ENCODE results near the gene SH3BP4. TPM values are rescaled to one million over a fixed set of nuclear protein-coding genes. Genes with fewer than 3 reads are reported as not detected.

The SH3BP4 gene
- total RNA-seq, 1 experiment from 2014 or later = 19.9 TPM

- H3K27me3 ChIP-seq (replicated peaks; ENCODE audit: insufficient read depth, low read depth, low read length, poor library complexity) = no peaks in the 10 kb centered on the region
- no TSS peak for BruUV-seq (replicated peaks)
- TF ChIP-seq EZH2 (IDR thresholded peaks at IDR 0.05; ENCODE audit: borderline replicate concordance, low read depth, low read length, poor library complexity, severe bottlenecking) = no peak
- TF ChIP-seq CTCF (conservative IDR thresholded peaks at IDR 0.05; ENCODE audit: low read depth, low read length) = no peak
- DNase-seq (ENCODE audit: low spot score) = no peak
- no peak overlapping the region for H3K4me3 ChIP-seq (ENCODE audit: low read depth, low read length, poor library complexity, severe bottlenecking)
- peaks cover 9% of the 10 kb centered on the region for H3K4me1 ChIP-seq (ENCODE audit: insufficient read depth, low read length, poor library complexity, severe bottlenecking)
- no peaks in the 10 kb centered on the region for H3K9me3 ChIP-seq (ENCODE audit: low read depth, low read length, poor library complexity, severe bottlenecking)
- CTCF ChIA-PET = no interaction called here
- no peak overlapping the region for H3K27ac ChIP-seq (ENCODE audit: low read depth, low read length, poor library complexity, severe bottlenecking)
- POLR2A ChIA-PET (ENCODE audit: low non-redundant PET) = interaction anchor here (0.6 kb wide), 1 partner anchor 428 kb away, joined by 3 read pairs; no protein-coding TSS in a partner anchor
- no peaks in the 10 kb centered on the region for H3K36me3 ChIP-seq (ENCODE audit: insufficient read depth, low read length, poor library complexity, severe bottlenecking)
- intact Hi-C loops (cut with micrococcal nuclease; ENCODE audit: unreplicated experiment) = no loop called here
Measured at GRCh38 chr2:235008584-235009044, 56.8 kb downstream of the SH3BP4 start.

GRCh38 chr2:235009081-235009480, 57.3 kb downstream of the SH3BP4 start:
- ChIA-PET POLR2A (ENCODE audit: low non-redundant PET) (interaction anchor here (0.6 kb wide), 1 partner anchor 429 kb away, joined by 3 read pairs; no protein-coding TSS in a partner anchor), CTCF (no interaction called here)
- Histone ChIP-seq H3K4me1 (ENCODE audit: insufficient read depth, low read length, poor library complexity, severe bottlenecking) (peaks cover 9% of the 10 kb centered on the region), H3K4me3 (ENCODE audit: low read depth, low read length, poor library complexity, severe bottlenecking) (no peak overlapping the region), H3K9me3 (ENCODE audit: low read depth, low read length, poor library complexity, severe bottlenecking) (no peaks in the 10 kb centered on the region), H3K36me3 (ENCODE audit: insufficient read depth, low read length, poor library complexity, severe bottlenecking) (no peaks in the 10 kb centered on the region), H3K27ac (ENCODE audit: low read depth, low read length, poor library complexity, severe bottlenecking) (no peak overlapping the region), H3K27me3 (replicated peaks; ENCODE audit: insufficient read depth, low read depth, low read length, poor library complexity) (no peaks in the 10 kb centered on the region)
- BruUV-seq (replicated peaks) = no TSS peak
- DNase-seq (ENCODE audit: low spot score) = no peak
- no peak for TF ChIP-seq CTCF (conservative IDR thresholded peaks at IDR 0.05; ENCODE audit: low read depth, low read length)
- intact Hi-C loops (cut with micrococcal nuclease; ENCODE audit: unreplicated experiment) = no loop called here

GRCh38 chr2:235010117-235010714, 58.4 kb downstream of the SH3BP4 start:
- BruUV-seq (replicated peaks) = no TSS peak
- no peaks in the 10 kb centered on the region for H3K36me3 ChIP-seq (ENCODE audit: insufficient read depth, low read length, poor library complexity, severe bottlenecking)

More at GRCh38 chr2:235010117-235010714, 58.4 kb downstream of the SH3BP4 start:
- CTCF ChIA-PET = no interaction called here
- H3K4me3 ChIP-seq (ENCODE audit: low read depth, low read length, poor library complexity, severe bottlenecking) = no peak overlapping the region
- peaks cover 8% of the 10 kb centered on the region for H3K4me1 ChIP-seq (ENCODE audit: insufficient read depth, low read length, poor library complexity, severe bottlenecking)
- H3K9me3 ChIP-seq (ENCODE audit: low read depth, low read length, poor library complexity, severe bottlenecking) = no peaks in the 10 kb centered on the region
- POLR2A ChIA-PET (ENCODE audit: low non-redundant PET) = no interaction called here
- no peak for DNase-seq (ENCODE audit: low spot score)
- TF ChIP-seq EZH2 (IDR thresholded peaks at IDR 0.05; ENCODE audit: borderline replicate concordance, low read depth, low read length, poor library complexity, severe bottlenecking) (no peak), CTCF (conservative IDR thresholded peaks at IDR 0.05; ENCODE audit: low read depth, low read length) (no peak)
- intact Hi-C loops (cut with micrococcal nuclease; ENCODE audit: unreplicated experiment) = no loop called here
- H3K27me3 ChIP-seq (replicated peaks; ENCODE audit: insufficient read depth, low read depth, low read length, poor library complexity) = no peaks in the 10 kb centered on the region
- H3K27ac ChIP-seq (ENCODE audit: low read depth, low read length, poor library complexity, severe bottlenecking) = no peak overlapping the region
